ENCODE results near the gene NHEJ1.

NHEJ1 gene

DNA sequence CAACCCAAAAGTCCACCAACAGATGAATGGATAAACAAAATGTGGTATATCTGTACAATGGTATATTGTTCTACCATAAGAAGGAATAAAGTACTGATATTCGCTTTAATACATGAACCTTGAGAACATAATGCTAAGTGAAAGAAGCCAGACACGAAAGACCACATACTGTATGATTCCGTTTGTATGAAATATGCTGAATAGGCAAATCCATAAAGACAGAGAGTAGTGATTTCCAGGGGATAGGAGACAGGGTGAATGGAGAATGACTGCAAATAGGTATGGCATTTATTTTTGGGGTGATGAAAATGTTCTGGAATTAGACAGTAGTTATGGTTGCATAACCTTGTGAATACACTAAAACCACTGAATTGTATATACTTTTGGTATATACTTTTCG lies 71.3 kb downstream of the NHEJ1 start:
- no peak overlapping the region for H3K27ac ChIP-seq
- TF ChIP-seq ZFX (IDR thresholded peaks at IDR 0.05) (no peak), CTCF (conservative IDR thresholded peaks at IDR 0.05) (no peak)

- TF ChIP-seq CTCF (conservative IDR thresholded peaks at IDR 0.05) = no peak
- no peak for TF ChIP-seq ZFX (IDR thresholded peaks at IDR 0.05)
- H3K27ac ChIP-seq = no peak overlapping the region
Observed at GRCh38 chr2:219087848-219088247, 72.8 kb downstream of the NHEJ1 start.

DNA sequence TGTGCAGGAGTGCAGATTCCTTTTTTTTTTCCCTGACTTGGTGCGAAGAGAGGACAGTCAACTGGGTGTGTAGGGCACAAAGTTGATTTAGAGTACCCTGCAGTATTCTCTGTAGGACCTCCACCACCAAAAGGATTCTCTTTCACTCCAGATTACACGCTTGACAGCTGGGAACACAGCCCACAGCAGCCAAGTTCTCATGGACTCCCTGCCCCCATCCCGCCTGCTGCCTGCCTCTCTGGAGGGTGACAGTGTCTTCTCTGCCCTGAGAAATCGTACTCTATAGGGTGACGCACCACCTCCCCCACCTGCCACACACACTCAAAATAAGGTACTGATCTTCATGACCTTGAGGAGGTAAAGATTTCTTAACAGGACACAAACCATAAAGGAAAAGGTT lies 73.3 kb downstream of the NHEJ1 start:
- H3K27ac ChIP-seq = no peak overlapping the region
- TF ChIP-seq CTCF (conservative IDR thresholded peaks at IDR 0.05) (no peak), ZFX (IDR thresholded peaks at IDR 0.05) (no peak)

DNA sequence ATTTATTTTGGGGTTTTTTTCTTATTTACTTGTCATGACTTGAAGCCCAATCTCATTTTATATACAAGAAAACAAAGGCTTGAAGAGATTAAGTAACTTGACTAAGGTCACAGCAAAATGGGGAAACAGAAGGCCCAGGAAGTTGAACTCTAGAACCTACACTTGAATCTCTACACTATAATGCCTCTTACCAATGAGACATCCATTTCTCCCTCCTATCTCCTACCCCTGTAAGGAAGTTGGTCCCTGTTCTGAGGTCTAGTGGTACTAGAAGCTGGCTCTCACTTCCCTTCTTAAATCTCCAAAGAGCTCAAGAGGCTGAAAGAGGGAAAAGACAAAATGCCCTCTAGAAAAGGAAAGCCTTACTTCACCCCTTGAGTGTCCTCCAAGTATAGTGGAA lies 74.4 kb downstream of the NHEJ1 start:
- no peak overlapping the region for H3K27ac ChIP-seq
- TF ChIP-seq ZFX (IDR thresholded peaks at IDR 0.05) = no peak

- no peak overlapping the region for H3K27ac ChIP-seq
- no peak for TF ChIP-seq CTCF (conservative IDR thresholded peaks at IDR 0.05)
- no peak for TF ChIP-seq ZFX (IDR thresholded peaks at IDR 0.05)
Observed at GRCh38 chr2:219084791-219085190, 75.8 kb downstream of the NHEJ1 start.

GRCh38 chr2:219082332-219082958 lies 78.2 kb downstream of the NHEJ1 start:
- no peak overlapping the region for H3K27ac ChIP-seq
- TF ChIP-seq ZFX (IDR thresholded peaks at IDR 0.05) = no peak
- no peak for TF ChIP-seq CTCF (conservative IDR thresholded peaks at IDR 0.05)

DNA sequence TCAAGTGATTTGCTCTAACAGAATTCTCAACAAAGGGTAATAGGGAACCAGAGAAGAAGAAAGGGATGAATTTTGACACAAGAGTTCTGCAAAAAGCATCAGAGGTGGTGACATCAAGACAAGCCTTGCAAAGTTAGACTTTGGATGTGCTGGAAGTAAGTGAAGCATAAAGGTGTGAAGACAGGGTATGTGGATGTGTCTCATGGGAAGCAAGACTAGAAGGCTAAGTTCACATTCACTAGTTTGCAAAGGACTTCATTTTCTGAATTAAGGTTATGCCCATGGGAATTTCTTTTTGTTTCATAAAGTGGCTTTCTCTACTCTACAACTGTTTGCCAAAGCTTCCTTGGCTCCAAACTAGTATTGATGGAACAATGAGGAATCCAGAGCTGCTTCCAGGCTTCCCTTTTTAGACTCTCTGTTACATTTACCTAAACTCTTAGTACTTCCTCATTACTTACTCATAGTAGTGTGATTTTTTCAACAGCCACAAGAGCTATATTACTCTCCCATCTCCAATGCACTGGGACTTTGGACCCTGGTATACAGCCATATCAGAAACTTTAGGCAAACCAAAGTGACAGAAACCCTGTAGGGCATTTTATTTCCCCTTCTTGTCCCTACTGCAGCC lies 78.8 kb downstream of the NHEJ1 start:
- TF ChIP-seq ZFX (IDR thresholded peaks at IDR 0.05) (no peak), CTCF (conservative IDR thresholded peaks at IDR 0.05) (no peak)
- H3K27ac ChIP-seq = no peak overlapping the region

GRCh38 chr2:219081096-219081495 lies 79.5 kb downstream of the NHEJ1 start:
- TF ChIP-seq ZFX (IDR thresholded peaks at IDR 0.05) (no peak), CTCF (conservative IDR thresholded peaks at IDR 0.05) (no peak)
- H3K27ac ChIP-seq = no peak overlapping the region

Measured in C4-2B (cell line).